NB4 (cell line): ENCODE results near the gene PCNX2.

Experiments used
- CTCF ChIP-seq: IDR thresholded peaks from one replicate; pipeline ENCODE4 v1.5.1; 2012; ENCODE audit warnings: low read depth, low read length
- MAX ChIP-seq: IDR thresholded peaks from 2 replicates; pipeline ENCODE4 v1.6.1; 2011; ENCODE audit warnings: low read depth, low read length
- POLR2A ChIP-seq: IDR thresholded peaks from 2 replicates; pipeline ENCODE4 v1.6.1; 2011; ENCODE audit warnings: mild to moderate bottlenecking; ENCODE audit not compliant: insufficient read length; ENCODE audit errors: extremely low read depth

GRCh38 chr1:233334092-233334491 is 38.6 kb upstream of the PCNX2 start:
- TF ChIP-seq CTCF, result no peak
- no peak for TF ChIP-seq MAX
- no peak for TF ChIP-seq POLR2A
